ENCODE measurements around the gene DNAH17.

The DNAH17 gene, protein sequence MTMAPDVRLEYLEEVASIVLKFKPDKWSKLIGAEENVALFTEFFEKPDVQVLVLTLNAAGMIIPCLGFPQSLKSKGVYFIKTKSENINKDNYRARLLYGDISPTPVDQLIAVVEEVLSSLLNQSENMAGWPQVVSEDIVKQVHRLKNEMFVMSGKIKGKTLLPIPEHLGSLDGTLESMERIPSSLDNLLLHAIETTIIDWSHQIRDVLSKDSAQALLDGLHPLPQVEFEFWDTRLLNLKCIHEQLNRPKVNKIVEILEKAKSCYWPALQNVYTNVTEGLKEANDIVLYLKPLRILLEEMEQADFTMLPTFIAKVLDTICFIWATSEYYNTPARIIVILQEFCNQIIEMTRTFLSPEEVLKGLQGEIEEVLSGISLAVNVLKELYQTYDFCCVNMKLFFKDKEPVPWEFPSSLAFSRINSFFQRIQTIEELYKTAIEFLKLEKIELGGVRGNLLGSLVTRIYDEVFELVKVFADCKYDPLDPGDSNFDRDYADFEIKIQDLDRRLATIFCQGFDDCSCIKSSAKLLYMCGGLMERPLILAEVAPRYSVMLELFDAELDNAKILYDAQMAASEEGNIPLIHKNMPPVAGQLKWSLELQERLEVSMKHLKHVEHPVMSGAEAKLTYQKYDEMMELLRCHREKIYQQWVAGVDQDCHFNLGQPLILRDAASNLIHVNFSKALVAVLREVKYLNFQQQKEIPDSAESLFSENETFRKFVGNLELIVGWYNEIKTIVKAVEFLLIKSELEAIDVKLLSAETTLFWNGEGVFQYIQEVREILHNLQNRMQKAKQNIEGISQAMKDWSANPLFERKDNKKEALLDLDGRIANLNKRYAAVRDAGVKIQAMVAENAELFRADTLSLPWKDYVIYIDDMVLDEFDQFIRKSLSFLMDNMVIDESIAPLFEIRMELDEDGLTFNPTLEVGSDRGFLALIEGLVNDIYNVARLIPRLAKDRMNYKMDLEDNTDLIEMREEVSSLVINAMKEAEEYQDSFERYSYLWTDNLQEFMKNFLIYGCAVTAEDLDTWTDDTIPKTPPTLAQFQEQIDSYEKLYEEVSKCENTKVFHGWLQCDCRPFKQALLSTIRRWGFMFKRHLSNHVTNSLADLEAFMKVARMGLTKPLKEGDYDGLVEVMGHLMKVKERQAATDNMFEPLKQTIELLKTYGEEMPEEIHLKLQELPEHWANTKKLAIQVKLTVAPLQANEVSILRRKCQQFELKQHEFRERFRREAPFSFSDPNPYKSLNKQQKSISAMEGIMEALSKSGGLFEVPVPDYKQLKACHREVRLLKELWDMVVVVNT (N-terminal part only)

DNA sequence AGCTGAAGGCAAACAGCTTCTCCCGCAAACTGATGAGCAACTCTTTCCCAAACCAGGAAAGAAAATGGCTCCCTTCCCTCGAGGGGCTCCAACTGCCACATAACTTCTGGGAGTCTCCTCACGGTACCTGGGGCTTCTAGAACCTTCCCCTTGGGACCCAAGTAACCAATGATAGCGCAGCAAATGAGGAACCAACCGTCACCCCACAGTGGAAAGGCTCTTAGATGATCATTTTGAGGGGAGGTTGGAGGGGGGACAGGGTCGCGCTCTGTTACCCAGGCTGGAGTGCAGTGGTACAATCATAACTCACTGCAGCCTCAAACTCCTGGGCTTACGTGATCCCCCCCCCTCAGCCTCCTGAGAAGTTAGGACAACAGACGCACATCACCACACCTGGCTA, at the start of gene DNAH17:
Gene DNAH17 (minus strand): TSS at position 101 of the 400 bp plus-strand sequence. CDS start 2,339 bp downstream, outside the sequence.
- Histone ChIP-seq H3K36me3 (ENCODE audit: control insufficient read depth, insufficient read depth, low read length) (no peaks in the 10 kb centered on the region), H3K9ac (ENCODE audit: low read length) (no peak within 1 kb of the TSS), H3K9me3 (ENCODE audit: control insufficient read depth, low read length) (no peaks in the 10 kb centered on the region)

DNA sequence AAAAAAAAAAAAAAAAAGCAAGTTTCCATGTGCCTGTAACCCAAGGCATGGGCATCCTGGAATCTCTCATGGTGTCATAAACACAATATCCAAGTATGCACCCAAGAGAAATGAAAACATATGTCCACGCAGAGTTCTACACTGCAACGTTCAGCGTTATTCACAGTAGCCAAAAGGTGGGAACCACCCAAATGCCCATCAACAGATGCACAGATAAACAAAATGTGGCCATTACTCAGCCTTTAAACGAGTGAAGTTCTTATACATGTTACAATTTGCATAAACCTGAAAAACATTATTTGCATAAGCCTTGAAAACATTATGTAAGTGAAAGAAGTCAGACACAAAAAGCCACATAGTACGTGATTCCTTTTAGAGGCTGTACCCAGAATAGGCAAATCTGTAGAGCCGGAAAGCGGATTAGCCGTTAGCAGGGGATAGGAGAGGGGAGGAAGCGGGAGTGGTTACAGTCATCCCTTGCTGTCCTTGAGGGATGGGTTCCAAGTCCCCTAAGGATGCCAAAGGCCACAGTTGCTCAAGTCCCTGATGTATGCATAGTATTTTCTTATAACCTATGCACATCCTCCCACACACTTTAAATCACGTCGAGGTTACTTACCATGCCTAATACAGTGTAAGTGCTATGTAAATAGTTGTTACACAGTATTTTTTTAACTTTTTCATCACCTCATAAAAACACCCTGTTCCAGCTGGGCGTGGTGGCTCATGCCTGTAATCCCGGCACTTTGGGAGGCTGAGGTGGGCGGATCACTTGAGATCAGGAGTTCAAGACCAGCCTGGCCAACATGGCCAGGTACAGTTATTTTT, 47.3 kb upstream of the DNAH17 start:
- no peak overlapping the region for H3K4me3 ChIP-seq (ENCODE audit: low read length)
- no peaks in the 10 kb centered on the region for H3K27me3 ChIP-seq (ENCODE audit: control insufficient read depth, insufficient read depth, low read length)
- no peaks in the 10 kb centered on the region for H3K4me1 ChIP-seq (ENCODE audit: control insufficient read depth, insufficient read depth, low read length)
- no peaks in the 10 kb centered on the region for H3K9me3 ChIP-seq (ENCODE audit: control insufficient read depth, low read length)
- no peak overlapping the region for H3K9ac ChIP-seq (ENCODE audit: low read length)
- H3K36me3 ChIP-seq (ENCODE audit: control insufficient read depth, insufficient read depth, low read length), result no peaks in the 10 kb centered on the region

More for the DNA sequence above, at the start of gene DNAH17:
- Histone ChIP-seq H3K27me3 (ENCODE audit: control insufficient read depth, insufficient read depth, low read length) (no peaks in the 10 kb centered on the region), H3K4me3 (ENCODE audit: low read length) (no peak within 1 kb of the TSS), H3K4me1 (ENCODE audit: control insufficient read depth, insufficient read depth, low read length) (no peaks in the 10 kb centered on the region)

DNA sequence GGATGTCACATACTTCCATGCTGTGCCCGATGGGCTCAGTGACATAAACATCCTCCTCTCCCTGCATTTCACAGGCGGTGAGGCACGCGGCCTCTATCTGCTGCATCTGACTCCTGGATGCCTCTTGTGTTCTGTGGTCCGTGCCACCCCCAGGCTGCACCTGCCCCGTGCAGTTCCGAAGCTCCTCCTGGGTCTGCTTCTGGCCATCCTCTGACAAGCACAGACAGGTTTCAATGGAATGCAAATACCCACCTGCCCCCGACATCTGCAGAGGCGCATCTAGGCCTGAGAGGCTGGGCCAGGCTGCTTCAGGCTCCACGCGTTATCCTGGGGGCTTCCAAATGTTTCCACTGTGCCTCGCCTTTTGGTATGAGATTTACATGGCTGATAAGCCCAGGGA, 46.3 kb upstream of the DNAH17 start:
- Histone ChIP-seq H3K9me3 (ENCODE audit: control insufficient read depth, low read length) (no peaks in the 10 kb centered on the region), H3K27me3 (ENCODE audit: control insufficient read depth, insufficient read depth, low read length) (no peaks in the 10 kb centered on the region), H3K4me1 (ENCODE audit: control insufficient read depth, insufficient read depth, low read length) (no peaks in the 10 kb centered on the region), H3K9ac (ENCODE audit: low read length) (no peak overlapping the region), H3K36me3 (ENCODE audit: control insufficient read depth, insufficient read depth, low read length) (no peaks in the 10 kb centered on the region), H3K4me3 (ENCODE audit: low read length) (no peak overlapping the region)

DNA sequence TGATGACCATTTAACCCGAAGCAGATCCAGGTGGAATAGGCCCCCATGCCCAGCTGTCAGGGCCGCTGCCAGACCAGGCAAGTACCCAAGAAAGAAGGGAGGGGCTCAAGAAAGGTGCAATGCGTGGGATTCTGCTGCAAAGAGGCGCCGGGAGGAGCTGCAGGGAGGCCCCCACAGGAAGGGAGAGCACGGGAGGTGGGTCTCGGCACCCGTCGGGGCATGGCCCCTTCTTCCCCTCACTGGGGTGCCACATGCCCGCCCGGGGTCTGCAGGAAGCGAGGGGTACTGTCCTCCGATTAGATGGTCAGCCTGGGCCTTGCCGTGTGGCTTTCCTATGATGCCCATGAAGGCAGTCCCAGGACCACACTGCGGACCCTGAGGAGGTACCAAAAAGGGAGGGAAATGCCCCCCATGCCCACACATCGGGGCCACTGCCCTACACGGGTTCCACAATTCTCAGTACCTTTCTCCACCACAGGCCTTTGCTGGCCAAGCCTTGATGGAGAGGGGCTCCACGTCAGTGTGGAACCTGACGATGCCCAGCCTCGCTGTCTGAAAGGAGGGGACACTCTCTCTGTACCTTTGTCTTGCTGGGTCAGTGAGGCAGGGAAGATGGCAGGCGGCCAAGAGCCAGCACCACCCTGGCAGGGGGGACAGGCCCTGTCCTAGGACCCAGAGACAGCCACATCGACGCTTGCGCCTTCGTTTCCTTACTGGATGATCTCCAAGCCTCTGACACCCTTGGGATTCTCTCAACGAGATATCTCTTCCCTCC, 45.5 kb upstream of the DNAH17 start:
- H3K36me3 ChIP-seq (ENCODE audit: control insufficient read depth, insufficient read depth, low read length), result no peaks in the 10 kb centered on the region

DNA sequence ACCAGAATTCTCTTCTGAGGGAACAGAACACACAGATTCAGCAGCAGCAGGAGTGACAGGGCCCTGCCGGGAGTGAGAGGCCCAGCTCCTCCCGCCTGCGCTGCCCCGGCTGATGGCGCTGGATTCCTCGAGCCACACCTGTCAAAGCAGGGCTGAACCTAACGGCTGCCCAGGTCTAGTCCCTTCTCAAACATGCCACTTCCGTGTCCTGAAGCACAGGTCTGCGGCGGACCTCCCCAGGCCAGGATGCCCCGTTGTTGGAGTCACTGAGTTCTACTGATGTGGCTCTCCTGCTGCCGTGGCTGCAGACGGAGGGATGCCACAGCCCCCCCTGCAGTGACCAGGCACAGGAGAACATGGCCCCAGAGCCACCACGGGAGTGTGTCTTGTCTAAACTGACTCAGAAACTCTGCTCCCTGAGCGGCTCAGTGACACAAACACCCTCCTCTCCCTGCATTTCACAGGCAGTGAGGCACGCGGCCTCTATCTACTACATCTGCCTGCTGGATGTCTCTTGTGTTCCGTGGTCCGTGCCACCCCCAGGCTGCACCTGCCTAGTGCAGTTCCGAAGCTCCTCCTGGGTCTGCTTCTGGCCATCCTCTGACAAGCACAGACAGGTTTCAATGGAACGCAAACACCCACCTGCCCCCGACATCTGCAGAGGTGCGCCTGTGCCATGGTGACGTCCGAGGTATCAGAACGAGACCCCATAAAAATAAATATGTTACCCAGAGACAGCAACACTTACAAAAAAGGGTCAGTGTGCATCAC, 44.7 kb upstream of the DNAH17 start:
- Histone ChIP-seq H3K9me3 (ENCODE audit: control insufficient read depth, low read length) (no peaks in the 10 kb centered on the region), H3K4me3 (ENCODE audit: low read length) (no peak overlapping the region), H3K27me3 (ENCODE audit: control insufficient read depth, insufficient read depth, low read length) (no peaks in the 10 kb centered on the region), H3K9ac (ENCODE audit: low read length) (no peak overlapping the region), H3K4me1 (ENCODE audit: control insufficient read depth, insufficient read depth, low read length) (no peaks in the 10 kb centered on the region), H3K36me3 (ENCODE audit: control insufficient read depth, insufficient read depth, low read length) (no peaks in the 10 kb centered on the region)

More for the DNA sequence above, 45.5 kb upstream of the DNAH17 start:
- Histone ChIP-seq H3K9me3 (ENCODE audit: control insufficient read depth, low read length) (no peaks in the 10 kb centered on the region), H3K4me3 (ENCODE audit: low read length) (no peak overlapping the region), H3K4me1 (ENCODE audit: control insufficient read depth, insufficient read depth, low read length) (no peaks in the 10 kb centered on the region), H3K9ac (ENCODE audit: low read length) (no peak overlapping the region), H3K27me3 (ENCODE audit: control insufficient read depth, insufficient read depth, low read length) (no peaks in the 10 kb centered on the region)

DNA sequence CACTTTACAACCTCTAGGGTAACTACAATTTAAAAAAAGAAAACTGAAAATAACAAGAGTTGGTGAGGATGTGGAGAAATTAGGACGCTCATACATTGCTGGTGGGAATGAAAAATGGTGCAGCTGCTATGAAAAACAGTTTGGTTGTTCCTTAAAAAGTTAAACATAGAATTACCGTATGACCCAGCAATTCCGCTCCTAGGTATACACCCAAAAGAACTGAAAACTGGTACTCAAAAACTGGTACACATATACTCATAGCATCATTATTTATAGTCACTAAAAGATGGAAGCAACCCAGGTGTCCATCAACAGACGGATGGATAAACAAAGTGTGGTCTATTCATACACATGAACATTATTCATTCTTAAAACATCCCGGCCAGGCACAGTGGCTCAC, 42.9 kb upstream of the DNAH17 start:
- H3K4me1 ChIP-seq (ENCODE audit: control insufficient read depth, insufficient read depth, low read length), result no peaks in the 10 kb centered on the region
- H3K4me3 ChIP-seq (ENCODE audit: low read length), result no peak overlapping the region
- H3K9me3 ChIP-seq (ENCODE audit: control insufficient read depth, low read length), result no peaks in the 10 kb centered on the region
- H3K36me3 ChIP-seq (ENCODE audit: control insufficient read depth, insufficient read depth, low read length), result no peaks in the 10 kb centered on the region
- no peak overlapping the region for H3K9ac ChIP-seq (ENCODE audit: low read length)
- H3K27me3 ChIP-seq (ENCODE audit: control insufficient read depth, insufficient read depth, low read length), result no peaks in the 10 kb centered on the region

DNA sequence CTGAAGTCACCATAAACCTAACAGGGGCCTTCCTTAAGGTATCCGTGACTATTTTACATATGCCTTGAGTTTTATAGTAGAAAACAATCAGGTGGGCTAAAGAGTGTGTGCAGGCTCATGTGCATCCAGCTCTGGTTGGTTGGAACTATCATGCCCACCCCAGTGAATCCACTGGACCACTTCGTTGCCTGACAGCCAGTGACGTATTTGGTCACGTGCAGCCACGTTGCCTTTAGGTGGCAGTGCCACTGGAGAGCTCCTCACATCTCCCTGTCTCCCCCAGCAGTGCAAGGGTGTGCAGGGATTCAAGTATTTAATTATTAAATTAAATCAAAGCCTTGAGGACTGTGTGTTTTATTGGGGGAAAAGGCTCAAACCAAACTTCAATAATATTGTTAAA, 42.1 kb upstream of the DNAH17 start:
- Histone ChIP-seq H3K27me3 (ENCODE audit: control insufficient read depth, insufficient read depth, low read length) (no peaks in the 10 kb centered on the region), H3K36me3 (ENCODE audit: control insufficient read depth, insufficient read depth, low read length) (no peaks in the 10 kb centered on the region), H3K4me3 (ENCODE audit: low read length) (no peak overlapping the region), H3K9ac (ENCODE audit: low read length) (no peak overlapping the region), H3K4me1 (ENCODE audit: control insufficient read depth, insufficient read depth, low read length) (no peaks in the 10 kb centered on the region), H3K9me3 (ENCODE audit: control insufficient read depth, low read length) (no peaks in the 10 kb centered on the region)

DNA sequence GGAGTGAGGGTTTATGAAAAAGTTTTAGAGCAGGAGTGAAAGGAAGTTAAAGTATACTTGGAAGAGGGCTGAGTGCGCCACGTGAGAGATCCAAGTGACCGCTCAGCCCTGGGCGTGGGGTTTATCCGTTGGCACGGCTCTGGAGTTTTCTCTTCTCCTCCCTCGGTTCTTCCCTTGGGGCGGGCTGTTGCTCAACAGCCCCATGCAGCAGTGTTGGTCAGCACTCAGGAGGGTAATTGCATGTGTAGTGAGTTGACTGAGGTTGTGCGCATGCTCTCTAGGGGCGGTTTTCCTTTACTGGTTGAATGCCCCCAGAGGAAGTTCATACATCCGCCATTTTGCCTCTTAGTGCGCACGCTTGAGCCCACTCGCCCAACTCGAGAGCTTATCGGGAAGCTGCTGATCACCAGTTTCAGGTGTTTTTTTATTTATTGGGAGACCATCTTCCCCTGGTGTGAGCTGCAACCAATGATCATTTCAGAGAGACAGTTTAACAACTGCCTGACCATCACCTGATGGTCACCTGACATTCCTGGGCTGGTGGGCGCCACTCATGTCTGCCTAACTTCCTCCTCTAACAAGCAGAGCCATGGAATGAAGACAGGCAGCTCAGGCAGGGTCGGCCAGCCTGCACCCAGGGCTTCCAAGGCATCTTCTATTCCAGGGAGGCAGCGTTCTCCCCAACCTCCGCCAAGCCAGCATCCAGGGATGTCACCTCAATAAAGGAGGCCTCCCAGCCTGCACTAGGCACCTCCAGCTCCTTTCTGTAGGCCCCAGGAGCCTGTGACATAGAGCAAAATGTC, 41.3 kb upstream of the DNAH17 start:
- no peaks in the 10 kb centered on the region for H3K9me3 ChIP-seq (ENCODE audit: control insufficient read depth, low read length)
- H3K36me3 ChIP-seq (ENCODE audit: control insufficient read depth, insufficient read depth, low read length), result no peaks in the 10 kb centered on the region
- no peak overlapping the region for H3K4me3 ChIP-seq (ENCODE audit: low read length)
- H3K9ac ChIP-seq (ENCODE audit: low read length), result no peak overlapping the region
- no peaks in the 10 kb centered on the region for H3K27me3 ChIP-seq (ENCODE audit: control insufficient read depth, insufficient read depth, low read length)
- no peaks in the 10 kb centered on the region for H3K4me1 ChIP-seq (ENCODE audit: control insufficient read depth, insufficient read depth, low read length)

DNA sequence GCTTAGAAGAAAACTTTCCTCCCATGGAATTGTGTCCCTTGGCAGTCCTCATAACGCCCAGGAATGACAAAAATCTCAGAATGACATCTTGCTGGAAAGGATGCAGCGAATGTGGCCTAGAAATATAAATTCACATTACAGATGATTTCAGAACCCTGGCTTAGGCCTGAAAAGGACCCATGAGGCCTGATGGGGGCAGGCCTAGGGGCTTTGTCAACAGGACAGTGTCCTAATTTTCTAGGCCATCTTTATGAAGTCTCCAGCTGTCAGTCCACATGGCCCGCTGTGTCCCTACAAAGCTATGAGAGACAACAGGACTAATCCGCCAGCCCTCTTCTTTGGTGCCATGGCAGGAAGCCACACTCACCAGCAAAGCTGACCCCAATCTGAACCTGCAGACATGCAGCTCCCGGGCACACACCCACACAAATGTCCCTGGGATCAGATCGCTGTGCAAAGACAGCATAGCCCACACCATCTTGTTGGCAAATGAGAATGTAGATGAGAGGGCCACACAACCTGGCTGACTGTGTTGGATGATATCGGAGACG, 40.4 kb upstream of the DNAH17 start:
- Histone ChIP-seq H3K4me3 (ENCODE audit: low read length) (no peak overlapping the region), H3K9ac (ENCODE audit: low read length) (no peak overlapping the region), H3K27me3 (ENCODE audit: control insufficient read depth, insufficient read depth, low read length) (no peaks in the 10 kb centered on the region), H3K4me1 (ENCODE audit: control insufficient read depth, insufficient read depth, low read length) (no peaks in the 10 kb centered on the region), H3K36me3 (ENCODE audit: control insufficient read depth, insufficient read depth, low read length) (no peaks in the 10 kb centered on the region), H3K9me3 (ENCODE audit: control insufficient read depth, low read length) (no peaks in the 10 kb centered on the region)

Measured in mucosa of stomach (tissue), 1 donor.